Retinal pigment epithelial cell (primary cell): ENCODE measurements around the gene RAB39A.
"Not testable (repeated sequence)": the region's sequence is repeated elsewhere in the genome, so short reads cannot be mapped to it uniquely, and the experiment has no call there.

Experiments
- DNase-seq: peaks from one replicate; pipeline ENCODE4 v3.0.0-alpha.2; 2010; ENCODE audit warnings: low read depth
- H3K4me3 ChIP-seq: 2 replicates; pipeline ENCODE4 v1.5.1; 2011; ENCODE audit warnings: mild to moderate bottlenecking, low read length, control low read depth, moderate library complexity
- CTCF ChIP-seq: conservative IDR thresholded peaks from 2 replicates; pipeline ENCODE4 v1.5.1; 2011; ENCODE audit warnings: low read depth, low read length, control low read depth, inconsistent platforms

RAB39A gene

GRCh38 chr11:107928046-107928766, at the start of gene RAB39A:
RAB39A (plus strand) TSS chr11:107928448; CDS start chr11:107928569, 121 bp downstream.
- H3K4me3 ChIP-seq = peak within 1 kb of the TSS; percentile 52
- peak; percentile 84 for DNase-seq
- no peak for TF ChIP-seq CTCF

GRCh38 chr11:107881471-107881870, 46.8 kb upstream of the RAB39A start:
- not testable (repeated sequence) for H3K4me3 ChIP-seq

GRCh38 chr11:107882095-107882820, 46.0 kb upstream of the RAB39A start:
- TF ChIP-seq CTCF = no peak
- no peak overlapping the region for H3K4me3 ChIP-seq
- DNase-seq = no peak

More at GRCh38 chr11:107881471-107881870, 46.8 kb upstream of the RAB39A start:
- DNase-seq = not testable (repeated sequence)

GRCh38 chr11:107898270-107898669, 30.0 kb upstream of the RAB39A start:
- DNase-seq = no peak
- peak; percentile 74 for TF ChIP-seq CTCF
- no peak overlapping the region for H3K4me3 ChIP-seq

- DNase-seq = no peak
- TF ChIP-seq CTCF = no peak
- no peak overlapping the region for H3K4me3 ChIP-seq
These were observed 20.0 kb upstream of the RAB39A start for GRCh38 chr11:107908211-107908610.

GRCh38 chr11:107912415-107912814, 15.8 kb upstream of the RAB39A start:
- not testable (repeated sequence) for DNase-seq

GRCh38 chr11:107915229-107915628, 13.0 kb upstream of the RAB39A start:
- no peak overlapping the region for H3K4me3 ChIP-seq
- TF ChIP-seq CTCF = no peak
- no peak for DNase-seq

More at GRCh38 chr11:107912415-107912814, 15.8 kb upstream of the RAB39A start:
- not testable (repeated sequence) for H3K4me3 ChIP-seq

GRCh38 chr11:107916671-107917241, 11.5 kb upstream of the RAB39A start:
- no peak overlapping the region for H3K4me3 ChIP-seq
- TF ChIP-seq CTCF = no peak
- no peak for DNase-seq
